Stomach (tissue), 4 donors: ENCODE results near the gene TUSC1.

Source experiments
- CTCF ChIP-seq, 7 experiments: fragments of 450-650 bp in 4 of 7; fragments of 200-600 bp in 3 of 7; sonication (generic) in 3 of 7; IDR thresholded peaks; one replicate each; pipeline ENCODE4 v1.5.1; 2016 to 2019; ENCODE audit warnings: antibody characterized with exemption in 7 of 7, control low read depth in 2 of 7, mild to moderate bottlenecking in 1 of 7
- EP300 ChIP-seq: sonication (generic); formaldehyde crosslinking; IDR thresholded peaks from one replicate; pipeline ENCODE4 v1.6.1; 2017; ENCODE audit warnings: antibody characterized with exemption
- POLR2A ChIP-seq, 4 donors: fragments of 450-650 bp; IDR thresholded peaks; one replicate each; pipeline ENCODE4 v1.6.1; 2016; ENCODE audit warnings: antibody characterized with exemption in 4 of 4, control low read depth in 2 of 4, mild to moderate bottlenecking in 1 of 4, moderate library complexity in 1 of 4
- POLR2AphosphoS5 ChIP-seq, 3 donors: sonication (generic); formaldehyde crosslinking; IDR thresholded peaks; one replicate each; pipeline ENCODE4 v1.6.1; 2016; ENCODE audit warnings: antibody characterized with exemption in 3 of 3

GRCh38 chr9:25658571-25658970, 19.7 kb downstream of the TUSC1 start:
- no peak for TF ChIP-seq CTCF (IDR thresholded peaks at IDR 0.05)
- no peak for TF ChIP-seq POLR2A (IDR thresholded peaks at IDR 0.05)
- TF ChIP-seq POLR2AphosphoS5 (IDR thresholded peaks at IDR 0.05), result no peak
- TF ChIP-seq EP300, result no peak
